GM19193 (cell line): ENCODE results near the gene PRDM1.

Experiments used
- POLR2A ChIP-seq: IDR thresholded peaks from 4 replicates; pipeline ENCODE4 v1.6.1; 2011; ENCODE audit not compliant: insufficient read depth, insufficient read length; ENCODE audit errors: extremely low read depth

The PRDM1 gene

DNA sequence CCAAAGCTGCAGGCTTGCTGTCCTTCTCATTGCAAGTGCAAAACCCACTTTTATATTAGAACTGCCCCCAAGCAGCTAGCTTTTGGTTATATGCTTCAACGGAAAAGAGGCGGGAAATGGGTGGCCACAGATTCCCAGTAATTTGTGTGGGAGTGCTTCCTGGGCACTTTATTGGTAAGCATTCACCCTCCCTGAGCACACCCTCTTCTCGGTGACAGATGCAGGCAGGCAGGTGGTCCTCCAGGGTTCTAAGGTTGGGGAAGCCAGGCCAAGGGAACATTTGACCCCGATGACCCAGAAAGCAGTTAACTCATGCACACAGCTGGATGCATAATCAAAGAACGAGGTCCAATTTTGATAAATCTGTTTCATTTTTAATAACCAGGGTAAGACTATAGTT lies 29.1 kb downstream of the PRDM1 start:
- TF ChIP-seq POLR2A = no peak

DNA sequence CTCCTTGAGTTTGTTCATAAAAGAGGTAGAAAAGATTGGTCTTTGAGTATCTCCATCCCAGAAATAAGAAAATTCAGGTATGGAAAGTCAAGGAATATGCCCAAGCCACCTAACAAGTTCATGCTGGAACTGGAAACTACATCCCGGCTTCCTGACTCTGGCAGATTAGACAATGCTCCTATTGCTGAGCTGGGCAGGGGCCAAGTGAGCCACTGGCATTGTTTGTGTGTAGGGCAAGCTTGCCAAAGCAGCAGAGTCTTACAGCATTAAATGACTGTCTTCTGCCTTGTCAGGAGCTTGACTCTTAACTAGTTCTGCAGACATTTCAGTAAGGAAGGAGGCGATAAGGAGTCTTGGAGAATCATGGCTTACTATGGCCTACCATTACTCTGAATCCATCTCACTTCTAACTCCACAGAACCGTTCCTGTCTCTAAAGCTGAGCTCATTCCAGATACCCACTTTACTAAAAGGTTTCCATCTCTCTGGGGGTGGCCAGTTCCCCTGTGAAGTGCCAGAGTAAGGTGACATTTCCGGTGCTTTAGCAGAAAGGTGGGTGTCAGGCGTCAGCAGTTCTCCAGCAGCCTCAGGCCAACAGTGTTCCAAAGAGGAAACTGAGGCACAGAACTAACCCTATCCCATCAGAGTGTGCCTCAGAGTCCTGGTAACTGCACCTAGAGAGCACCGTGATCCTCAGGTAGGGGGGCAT lies 30.1 kb downstream of the PRDM1 start:
- TF ChIP-seq POLR2A = no peak

DNA sequence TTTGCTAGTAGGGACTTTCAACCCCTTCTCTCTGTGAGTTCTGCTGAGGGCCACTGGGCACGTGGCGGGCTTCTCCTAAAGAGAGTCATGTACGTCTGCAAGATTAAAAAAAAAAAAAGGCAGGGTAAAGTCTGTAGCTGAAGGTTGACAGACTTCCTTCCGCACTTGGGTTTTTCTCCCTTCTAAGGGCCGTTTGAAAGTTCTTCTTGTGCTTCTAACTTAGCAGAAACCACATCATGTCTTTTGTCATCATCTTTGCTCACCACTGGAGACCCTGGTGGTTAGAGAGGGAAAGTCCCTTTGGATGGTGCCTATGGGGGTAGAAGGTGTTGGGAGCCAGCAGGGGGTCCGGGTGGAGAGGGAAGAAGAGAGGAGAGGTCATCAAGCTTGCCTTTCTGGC lies 31.4 kb downstream of the PRDM1 start:
- TF ChIP-seq POLR2A = no peak

DNA sequence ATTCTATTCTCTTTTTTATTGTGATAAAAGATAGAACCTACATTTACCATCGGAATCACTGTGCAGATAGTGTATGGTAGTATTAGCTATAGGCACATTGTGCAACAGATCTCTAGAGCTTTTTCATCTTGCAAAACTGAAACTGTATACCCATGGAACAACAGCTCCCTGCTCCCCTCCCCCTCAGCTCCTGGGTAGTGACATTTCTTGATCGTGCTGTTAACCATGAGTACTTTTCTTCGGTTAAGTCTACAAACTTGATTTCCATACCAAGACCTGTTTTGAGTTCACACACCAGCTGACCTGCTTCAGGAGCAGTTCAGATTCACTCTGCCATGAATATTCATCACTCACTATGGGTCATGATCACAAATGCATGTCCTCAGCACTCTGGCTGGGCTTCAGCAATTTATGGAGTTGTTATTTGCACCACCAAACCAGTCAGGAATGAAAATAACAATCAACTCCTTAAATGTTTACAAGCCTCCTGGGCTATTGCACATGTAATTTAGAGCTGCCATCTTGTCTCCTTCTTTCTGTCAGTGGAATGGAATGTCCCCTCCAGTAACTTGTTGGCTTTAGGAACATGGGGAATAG lies 32.8 kb downstream of the PRDM1 start:
- no peak for TF ChIP-seq POLR2A

DNA sequence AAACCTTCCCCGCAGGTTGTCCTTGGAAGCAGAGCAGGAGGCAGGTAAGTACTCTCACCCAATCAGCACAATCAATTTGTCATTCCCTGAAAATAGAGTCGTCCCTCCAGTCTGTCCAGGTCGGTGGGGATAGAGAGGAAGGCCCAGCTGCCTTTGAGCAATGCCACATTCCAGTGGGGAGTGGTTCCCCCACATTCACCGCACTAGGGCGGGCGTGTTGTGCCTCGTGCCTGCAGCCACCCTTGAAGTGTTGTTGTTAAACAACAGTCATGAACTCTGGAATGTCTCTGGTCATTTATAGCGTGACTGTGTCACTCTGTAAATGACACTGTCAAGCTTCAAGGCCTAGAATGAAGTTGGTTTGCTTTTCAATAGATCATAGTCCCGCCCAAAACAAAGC lies 33.4 kb downstream of the PRDM1 start:
- TF ChIP-seq POLR2A = no peak

DNA sequence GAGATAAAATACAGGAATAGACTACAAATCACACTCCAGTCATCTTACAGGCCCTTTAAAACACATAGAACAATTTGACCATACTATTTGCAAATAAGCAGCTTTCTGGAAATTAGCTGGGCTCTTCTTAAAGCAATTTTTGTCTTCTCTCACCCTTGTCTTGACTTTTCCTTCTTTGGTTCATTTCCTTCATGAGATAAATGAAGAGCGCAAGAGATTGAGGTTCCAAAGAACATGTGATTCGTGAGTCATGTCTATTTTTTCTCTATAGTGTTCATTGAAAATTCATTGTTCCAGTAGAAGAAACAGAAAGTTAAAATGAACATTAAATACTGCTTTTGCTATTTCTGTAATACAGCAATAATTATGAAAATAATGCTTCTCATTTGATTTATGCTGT lies 33.9 kb downstream of the PRDM1 start:
- no peak for TF ChIP-seq POLR2A

DNA sequence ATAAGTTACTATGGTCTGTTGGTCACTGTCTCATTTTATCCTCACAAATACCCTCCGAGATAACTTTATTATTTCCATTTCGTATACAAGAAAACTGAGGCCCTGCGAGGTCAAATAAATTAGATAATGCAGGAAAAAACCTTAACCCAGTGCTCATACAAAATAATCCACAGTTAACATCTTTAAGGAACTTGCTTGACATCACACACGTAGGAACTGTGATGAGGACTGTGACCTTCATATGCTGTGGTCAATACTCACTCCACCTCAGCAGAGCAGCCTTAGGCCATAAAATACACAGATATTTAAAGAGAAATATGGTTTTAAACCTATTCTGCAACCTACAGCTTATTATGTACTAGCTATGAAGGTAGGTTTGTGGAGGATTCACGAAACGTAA lies 34.3 kb downstream of the PRDM1 start:
- no peak for TF ChIP-seq POLR2A

DNA sequence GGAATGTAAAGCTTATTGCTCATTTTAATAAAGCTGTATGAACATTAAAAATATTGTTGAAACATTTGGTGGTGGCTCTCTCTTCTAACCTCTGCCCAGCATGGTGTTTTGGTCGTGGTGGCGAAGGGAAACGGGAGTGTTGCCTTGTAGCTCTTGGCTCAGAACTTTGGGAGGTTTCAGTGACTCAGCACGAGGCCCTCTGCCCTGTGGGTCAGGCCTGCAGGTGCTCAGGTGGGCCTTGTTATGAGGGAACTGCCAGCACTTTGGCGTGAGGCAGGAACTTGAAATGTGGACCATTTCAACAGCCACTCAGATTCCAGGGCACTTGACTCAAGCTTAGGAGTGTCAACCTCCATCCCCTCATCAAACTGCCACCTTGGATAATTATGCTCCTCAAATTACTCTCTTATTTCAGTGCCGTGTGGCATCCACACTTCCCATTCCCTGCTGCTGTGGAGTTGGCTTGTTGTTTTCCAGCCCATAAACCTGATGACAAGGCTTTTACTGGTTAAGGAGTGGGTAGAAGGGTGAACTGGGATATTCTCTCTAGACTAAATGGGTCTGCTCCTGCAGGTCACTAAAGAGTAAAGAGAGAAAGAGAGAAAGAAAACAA lies 36.3 kb downstream of the PRDM1 start:
- TF ChIP-seq POLR2A = no peak

DNA sequence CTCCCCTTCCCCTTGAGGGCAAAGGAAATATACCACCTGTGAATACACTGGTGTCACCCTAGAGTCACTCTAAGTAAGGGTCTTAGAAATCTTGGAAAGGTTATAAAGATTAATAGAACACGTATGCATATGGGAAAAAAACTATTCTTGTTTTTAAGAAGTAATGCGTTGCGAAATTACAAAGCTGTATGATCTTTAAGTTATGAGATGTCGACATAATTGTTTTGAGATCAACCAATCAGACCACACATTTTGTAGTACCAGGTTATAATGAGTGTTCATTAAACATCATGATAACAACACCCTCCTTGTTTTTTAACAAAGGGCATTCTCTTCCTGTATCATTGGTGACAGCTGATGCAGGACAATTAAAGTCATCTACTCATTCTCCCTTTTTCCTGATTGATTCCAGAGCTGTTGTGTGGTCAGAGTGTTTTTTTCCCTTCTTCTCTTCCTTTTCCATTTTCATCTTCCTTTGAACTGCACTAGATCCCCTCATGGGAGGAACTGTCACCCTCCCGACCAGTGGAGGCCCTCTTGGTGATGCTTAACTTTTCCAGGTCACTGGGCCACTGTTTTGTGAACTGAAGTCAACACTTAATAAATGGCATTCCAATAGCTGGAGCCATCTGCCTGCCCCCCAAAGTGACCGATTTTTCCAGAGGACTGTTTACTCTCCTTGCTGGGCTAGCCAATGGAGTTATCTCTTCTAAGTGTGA lies 37.0 kb downstream of the PRDM1 start:
- TF ChIP-seq POLR2A = no peak

DNA sequence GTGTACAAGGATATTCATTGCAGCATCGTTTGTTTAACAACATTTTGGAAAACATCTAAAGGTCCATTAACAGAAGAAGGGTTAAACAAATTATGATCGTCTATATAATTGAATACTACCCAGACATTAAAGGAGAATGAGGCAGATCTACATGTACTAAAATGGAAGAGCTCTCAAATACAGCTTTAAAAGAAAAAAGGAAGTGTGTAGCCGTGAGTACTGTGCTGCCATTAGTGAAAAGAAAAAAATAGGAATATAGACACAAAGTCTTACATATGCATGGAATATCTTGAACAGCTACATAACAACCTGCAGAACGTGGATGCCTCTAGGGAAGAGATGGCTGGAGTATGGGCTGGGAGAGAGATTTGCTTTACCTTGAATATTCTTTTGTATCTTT lies 37.9 kb downstream of the PRDM1 start:
- no peak for TF ChIP-seq POLR2A

DNA sequence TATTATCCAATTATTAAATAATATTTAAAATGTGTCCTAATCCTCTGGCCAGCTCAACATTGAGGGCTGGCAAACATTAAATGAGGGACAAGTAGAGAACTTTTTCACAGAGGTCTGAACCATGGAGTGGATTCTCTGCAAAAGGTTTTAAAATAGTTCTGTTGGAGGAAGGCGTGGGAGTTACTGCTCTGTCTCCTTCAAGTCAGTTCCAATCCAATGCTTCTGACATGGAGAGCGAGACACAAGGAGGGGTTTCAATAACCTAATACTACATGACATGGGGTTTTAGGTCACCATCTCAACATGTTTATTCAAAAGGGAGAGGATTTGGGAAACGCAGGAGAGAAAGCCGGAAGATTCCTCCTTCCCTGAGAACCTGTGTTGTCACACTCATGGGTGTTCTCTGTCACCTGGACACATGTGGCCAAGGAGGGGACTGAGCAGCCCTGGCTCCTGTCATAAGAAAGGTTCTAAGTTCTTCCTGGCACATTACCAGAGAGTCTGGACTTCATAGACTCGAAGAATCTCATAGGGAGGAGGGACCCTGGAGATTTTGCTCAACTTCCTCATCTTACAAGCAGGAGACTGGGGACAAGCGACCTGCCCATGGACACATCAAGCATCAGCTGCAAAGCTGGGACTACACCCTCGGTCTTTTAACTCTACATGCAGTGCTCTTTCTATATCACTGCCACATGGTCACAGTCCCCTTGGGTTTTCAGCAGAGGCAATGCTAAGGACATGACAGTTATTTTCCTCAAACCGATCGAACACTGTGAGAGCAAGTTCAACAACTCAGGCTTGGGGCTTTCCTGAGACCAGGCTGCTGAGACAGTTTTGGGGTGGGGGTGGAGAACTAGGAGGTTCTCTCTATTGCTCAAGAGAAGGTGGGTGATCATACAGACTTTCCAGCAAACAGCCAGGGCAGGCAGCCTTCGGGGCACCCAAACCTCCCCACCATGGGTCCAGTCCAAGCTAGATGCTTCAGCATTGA lies 38.6 kb downstream of the PRDM1 start:
- no peak for TF ChIP-seq POLR2A

DNA sequence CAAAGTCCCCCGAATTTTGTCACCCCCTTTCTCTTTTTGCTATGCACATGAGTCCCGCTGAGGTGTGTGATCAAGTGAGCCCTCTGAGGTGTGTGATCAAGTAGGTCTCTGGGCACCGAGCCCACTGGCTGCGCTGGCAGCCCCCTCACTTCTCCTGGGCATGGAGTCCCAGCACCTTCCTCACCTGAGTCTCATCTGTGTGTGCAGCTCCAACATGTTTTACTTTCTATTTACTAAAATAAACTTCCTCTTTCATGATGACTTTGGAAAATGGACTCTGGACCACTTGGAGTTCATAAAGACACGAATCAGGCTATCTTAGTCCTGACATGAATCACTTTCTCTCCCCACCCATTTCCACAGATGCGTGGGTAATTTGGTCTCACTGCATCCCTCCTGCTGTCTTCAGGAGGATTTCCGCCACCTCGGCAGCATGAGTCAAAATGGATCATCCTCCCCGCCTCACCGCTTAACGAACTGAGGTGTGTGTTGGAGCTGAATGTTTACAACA lies 39.8 kb downstream of the PRDM1 start:
- TF ChIP-seq POLR2A = peak; percentile 3

DNA sequence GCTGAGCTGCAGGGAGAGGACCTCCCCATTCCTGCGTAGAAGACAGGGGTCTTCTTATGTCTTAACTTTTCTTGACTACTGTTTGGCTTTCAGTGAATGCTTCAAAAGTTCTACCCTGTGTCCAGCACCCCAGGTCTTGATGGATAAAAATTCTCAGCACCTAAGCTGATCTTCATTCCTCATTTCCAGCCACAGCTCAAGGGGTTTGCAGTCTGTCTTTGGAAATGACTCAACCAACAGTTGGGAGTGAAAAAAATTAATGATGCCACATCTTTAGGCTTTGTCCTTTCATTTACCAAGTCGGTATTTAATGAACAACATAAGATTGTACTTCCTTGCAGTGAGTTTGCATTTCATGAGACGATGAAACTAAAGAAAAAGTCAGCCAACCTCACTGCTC lies 40.3 kb downstream of the PRDM1 start:
- no peak for TF ChIP-seq POLR2A
